NCI-H2227 (cell line): ENCODE results near the gene NHSL1.

ENCODE experiments used
- DNase-seq: peaks from one replicate; lab custom pipeline; 2025; ENCODE audit not compliant: unreplicated experiment; lab: John Stamatoyannopoulos, UW

NHSL1 gene

GRCh38 chr6:138467901-138468300 lies 31.4 kb downstream of the NHSL1 start:
- no peak for DNase-seq

GRCh38 chr6:138465007-138465645 lies 34.2 kb downstream of the NHSL1 start:
- DNase-seq = no peak

GRCh38 chr6:138464085-138464484 lies 35.2 kb downstream of the NHSL1 start:
- no peak for DNase-seq

GRCh38 chr6:138461647-138462046 lies 37.6 kb downstream of the NHSL1 start:
- DNase-seq = no peak

GRCh38 chr6:138456401-138456790 lies 42.9 kb downstream of the NHSL1 start:
- DNase-seq = no peak

GRCh38 chr6:138455746-138456400 lies 43.4 kb downstream of the NHSL1 start:
- no peak for DNase-seq

- DNase-seq = peak; percentile 12
Measured at GRCh38 chr6:138454981-138455706, 44.1 kb downstream of the NHSL1 start.

- DNase-seq = no peak
Measured at GRCh38 chr6:138451043-138451442, 48.3 kb downstream of the NHSL1 start.

GRCh38 chr6:138450445-138450844 lies 48.8 kb downstream of the NHSL1 start:
- peak; percentile 15 for DNase-seq

GRCh38 chr6:138446821-138447220 lies 52.5 kb downstream of the NHSL1 start:
- no peak for DNase-seq

- no peak for DNase-seq
Measured at GRCh38 chr6:138443979-138444378, 55.3 kb downstream of the NHSL1 start.

- no peak for DNase-seq
Measured at GRCh38 chr6:138442663-138443062, 56.6 kb downstream of the NHSL1 start.

GRCh38 chr6:138441965-138442364 lies 57.3 kb downstream of the NHSL1 start:
- DNase-seq = no peak

- no peak for DNase-seq
Measured at GRCh38 chr6:138440758-138441357, 58.4 kb downstream of the NHSL1 start.

GRCh38 chr6:138440296-138440695 lies 59.0 kb downstream of the NHSL1 start:
- no peak for DNase-seq

GRCh38 chr6:138439546-138439945 lies 59.7 kb downstream of the NHSL1 start:
- DNase-seq = no peak

GRCh38 chr6:138434925-138435324 lies 64.4 kb downstream of the NHSL1 start:
- no peak for DNase-seq

- no peak for DNase-seq
Measured at GRCh38 chr6:138434096-138434495, 65.2 kb downstream of the NHSL1 start.

GRCh38 chr6:138432063-138432356 lies 67.3 kb downstream of the NHSL1 start:
- DNase-seq = no peak

GRCh38 chr6:138431256-138432062 lies 67.8 kb downstream of the NHSL1 start:
- no peak for DNase-seq
